Stimulated activated CD8-positive, alpha-beta memory T cell treated with anti-CD3 and anti-CD28 coated beads, Interleukin-12 subunit alpha, Interleukin-12 subunit beta, amount 100 ng/mL, for 24 hours (primary cell): Measurements from ENCODE around the gene TEKTIP1.

Experiments used
- DNase-seq: peaks from one replicate; pipeline ENCODE4 v3.0.0-alpha.2; 2020; ENCODE audit errors: extremely low read depth

The TEKTIP1 gene

GRCh38 chr19:3537438-3538240, 1.3 kb upstream of the TEKTIP1 start:
- no peak for DNase-seq

DNA sequence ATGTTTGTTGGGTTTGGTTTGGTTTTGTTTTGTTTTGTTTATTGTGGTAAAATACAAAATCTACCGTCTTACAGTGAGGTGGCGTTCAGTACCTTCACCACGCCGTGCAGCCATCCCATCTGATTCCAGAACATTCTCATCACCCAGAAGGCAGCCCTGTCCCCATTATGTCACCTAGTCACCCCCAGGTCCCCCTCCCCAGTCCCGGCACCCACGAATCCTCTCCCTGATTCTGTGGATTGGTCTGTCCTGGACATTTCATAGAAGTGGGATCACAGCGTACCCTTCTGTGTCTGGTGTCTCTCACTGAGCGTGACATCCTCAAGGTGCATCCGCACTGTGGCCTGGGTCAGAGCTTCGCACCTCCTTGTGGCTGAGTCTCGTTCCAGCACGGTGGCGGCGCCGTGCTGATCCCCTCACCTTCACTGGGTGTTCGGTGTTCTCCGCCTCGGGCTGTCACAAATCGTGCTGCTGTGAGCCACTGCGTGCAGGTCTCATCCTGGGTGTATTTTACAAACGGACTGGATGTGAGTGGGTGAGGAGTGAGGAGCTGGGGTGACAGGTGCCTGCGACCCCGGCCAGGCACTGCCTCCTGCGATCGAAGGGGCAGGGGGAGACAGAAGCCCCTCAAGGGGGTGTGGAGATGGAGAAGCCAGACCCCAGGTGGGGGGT, 580 bp upstream of the TEKTIP1 start:
- DNase-seq, result no peak

DNA sequence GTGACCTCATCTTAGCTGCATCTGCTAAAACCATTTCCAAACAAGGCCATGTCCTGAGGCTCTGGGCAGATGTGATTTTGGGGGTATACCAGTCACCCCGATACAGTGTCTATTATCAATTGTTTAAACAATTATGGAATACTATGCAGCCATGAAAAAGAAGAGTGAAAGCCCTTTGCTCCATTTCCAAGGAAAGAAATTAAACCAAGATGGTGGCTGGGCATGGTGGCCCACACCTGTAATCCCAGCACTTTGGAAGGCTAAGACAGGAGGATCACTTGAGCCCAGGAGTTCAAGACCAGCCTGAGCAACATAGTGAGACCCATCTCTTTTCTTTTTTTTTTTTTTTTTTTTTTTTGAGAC, 763 bp downstream of the TEKTIP1 start:
- DNase-seq, result no peak

GRCh38 chr19:3543150-3544057, 4.4 kb downstream of the TEKTIP1 start:
- DNase-seq, result no peak

GRCh38 chr19:3544058-3544376, 5.0 kb downstream of the TEKTIP1 start:
- no peak for DNase-seq

DNA sequence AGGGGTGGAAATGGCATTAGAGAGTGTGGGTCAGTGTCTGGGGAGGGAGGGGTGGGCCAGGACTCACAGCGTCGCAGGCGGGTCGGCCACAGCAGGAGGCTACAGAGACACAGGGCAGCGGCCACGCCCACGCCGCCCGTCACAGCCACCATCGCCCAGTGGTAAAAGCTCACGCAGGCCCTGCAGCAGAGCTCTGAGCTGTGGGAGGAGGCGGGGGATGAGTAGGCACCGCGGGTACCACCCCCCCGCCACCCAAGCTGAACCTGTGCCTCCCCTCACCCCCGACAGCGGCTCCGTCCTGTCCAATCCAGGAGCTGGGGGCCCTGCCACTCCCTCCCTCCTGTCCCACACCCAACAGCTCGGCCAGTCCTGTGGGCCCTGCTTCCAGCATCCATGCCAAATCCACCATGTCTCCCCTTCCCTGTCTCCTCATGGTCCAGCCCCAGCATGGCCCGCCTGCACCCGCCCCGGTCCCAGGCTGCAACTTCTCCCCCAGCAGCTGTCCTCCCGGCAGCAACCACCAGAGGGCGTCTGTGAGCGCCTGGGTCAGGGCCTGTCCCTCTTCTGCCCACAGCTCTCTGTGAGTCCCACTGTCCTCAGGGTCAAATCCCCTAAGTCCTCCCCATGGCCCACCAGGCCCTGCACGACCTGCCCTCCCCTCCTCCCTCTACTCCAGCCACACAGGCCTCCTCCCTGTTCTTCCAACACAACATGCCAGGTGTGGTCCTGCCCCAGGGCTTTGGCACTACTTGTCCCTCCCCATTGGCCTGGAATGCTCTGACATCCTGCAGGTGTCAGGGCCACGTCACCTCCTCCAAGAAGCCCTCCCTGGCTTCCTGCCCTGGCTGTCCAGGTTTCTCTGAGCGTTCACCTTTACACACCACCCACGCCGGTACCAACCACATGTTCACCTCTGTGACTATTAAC, 6.0 kb downstream of the TEKTIP1 start:
- peak; percentile 37 for DNase-seq

DNA sequence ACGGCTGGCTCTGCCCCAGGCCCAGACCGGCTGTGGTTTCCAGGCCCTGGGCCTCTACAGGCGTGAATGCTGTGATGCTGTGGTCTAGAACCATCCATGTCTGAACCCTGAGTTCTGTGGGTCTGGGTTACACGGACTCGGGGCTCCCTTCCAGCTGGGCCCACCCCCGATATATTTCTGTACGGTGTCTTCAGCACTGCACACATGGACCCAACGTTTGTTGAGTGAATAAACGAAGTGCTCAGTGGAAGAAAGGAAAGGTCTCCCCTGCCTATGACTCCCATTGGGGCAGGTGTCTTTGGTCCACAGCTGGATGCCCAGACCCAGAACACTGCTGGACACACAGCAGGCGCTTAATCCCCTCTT, 6.7 kb downstream of the TEKTIP1 start:
- DNase-seq, result no peak

DNA sequence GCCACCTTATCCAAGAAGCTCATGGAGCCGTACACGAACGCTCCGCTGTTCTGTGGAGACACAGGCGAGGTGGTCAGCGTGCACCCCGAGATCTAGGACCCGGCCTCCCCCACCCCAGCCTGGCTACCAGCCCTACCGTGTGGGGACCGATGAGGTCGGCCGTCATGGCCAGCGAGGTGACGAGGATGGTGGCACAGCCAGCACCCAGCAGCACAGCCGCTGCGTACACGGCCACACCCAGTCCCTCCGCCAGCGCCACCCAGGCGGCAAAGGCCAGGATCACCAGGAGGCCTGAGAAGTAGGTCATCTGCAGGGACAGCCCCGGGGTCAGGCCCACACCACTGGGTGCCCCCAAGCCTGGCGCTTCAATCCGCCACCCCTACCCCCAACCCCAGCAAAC, 7.1 kb downstream of the TEKTIP1 start:
- DNase-seq, result no peak

- no peak for DNase-seq
Measured at GRCh38 chr19:3547301-3547731, 8.3 kb downstream of the TEKTIP1 start.

GRCh38 chr19:3547767-3548282, 8.9 kb downstream of the TEKTIP1 start:
- DNase-seq, result no peak

GRCh38 chr19:3548606-3549005, 9.6 kb downstream of the TEKTIP1 start:
- no peak for DNase-seq

GRCh38 chr19:3549816-3550215, 10.8 kb downstream of the TEKTIP1 start:
- no peak for DNase-seq

GRCh38 chr19:3550947-3551791, 12.2 kb downstream of the TEKTIP1 start:
- no peak for DNase-seq

- no peak for DNase-seq
Measured at GRCh38 chr19:3551792-3552095, 12.8 kb downstream of the TEKTIP1 start.

GRCh38 chr19:3554254-3555083, 15.5 kb downstream of the TEKTIP1 start:
- no peak for DNase-seq

DNA sequence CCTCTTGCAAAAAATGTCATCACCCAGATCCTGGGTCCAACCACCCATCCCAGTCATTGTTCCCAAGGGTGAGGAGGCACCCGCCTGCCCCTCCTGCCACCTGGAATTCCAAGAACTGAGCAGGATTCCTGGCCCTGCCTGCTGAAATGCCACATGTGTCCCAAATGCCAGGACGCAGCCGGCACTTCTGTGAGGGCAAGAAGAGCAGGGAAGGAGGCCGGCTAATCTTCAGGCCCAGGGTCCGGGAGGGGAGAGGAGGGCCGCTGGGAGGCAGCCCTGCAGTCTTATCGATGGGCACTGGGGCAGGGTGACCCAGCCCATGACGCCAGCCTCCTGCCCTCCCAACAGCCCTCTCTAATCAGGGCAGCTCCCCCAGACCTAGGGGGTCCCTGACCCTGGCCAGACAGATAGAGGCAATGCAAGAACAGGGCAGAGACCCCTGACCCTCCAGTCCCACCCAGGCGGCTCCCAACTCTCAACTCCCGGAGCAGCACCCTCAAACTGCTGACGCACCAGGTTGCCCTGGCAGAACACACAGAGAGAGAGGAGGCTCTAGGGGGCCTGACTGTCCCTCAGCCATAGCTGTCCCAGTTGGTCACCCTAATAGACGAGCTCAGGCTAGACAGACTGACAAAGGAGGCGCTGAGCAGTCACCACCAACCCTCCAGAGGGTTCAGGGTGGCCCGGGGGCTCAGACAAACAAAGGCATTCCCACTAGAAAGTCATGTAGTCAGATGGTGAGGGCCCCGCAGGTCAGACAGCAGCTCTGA, 16.9 kb downstream of the TEKTIP1 start:
- DNase-seq, result no peak

DNA sequence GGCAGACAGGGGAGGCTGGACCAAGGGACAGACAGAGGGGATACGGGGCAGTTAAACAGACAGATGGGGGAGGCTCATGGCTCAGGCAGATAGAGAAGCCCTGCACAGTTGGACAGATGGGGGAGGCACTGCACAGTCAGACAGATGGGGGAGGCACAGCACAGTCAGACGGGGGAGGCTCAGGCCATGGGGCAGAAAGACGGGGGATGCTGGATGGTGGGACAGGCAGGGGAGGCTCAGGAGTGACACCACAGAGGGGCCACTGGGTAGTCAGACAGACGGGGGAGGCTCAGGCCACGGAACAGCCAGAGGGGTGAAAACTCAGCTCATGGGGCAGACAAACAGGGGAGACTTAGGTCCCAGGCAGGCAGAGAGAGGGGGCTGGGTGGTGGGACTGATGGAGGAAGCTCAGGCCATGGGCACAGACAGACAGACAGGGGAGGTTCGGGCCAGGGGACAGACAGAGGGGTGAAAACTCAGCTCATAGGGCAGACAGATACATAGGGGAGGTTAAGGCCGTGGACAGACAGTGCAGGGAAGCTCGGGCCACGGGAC, 17.5 kb downstream of the TEKTIP1 start:
- no peak for DNase-seq

GRCh38 chr19:3556978-3557460, 18.0 kb downstream of the TEKTIP1 start:
- DNase-seq, result no peak
